Endothelial cell of umbilical vein (primary cell): ENCODE data around the gene CFAP45. TPM values are rescaled to one million over a fixed set of nuclear protein-coding genes. Genes with fewer than 3 reads are reported as not detected.
A peak's percentile ranks its signal among the peaks of the same experiment; 100 is the strongest.

Experiments used
- BruUV-seq: library from RNA; stranded (reverse); fragments of 400-500 nt; replicated peaks from 2 replicates; lab custom pipeline; 2021; lab: Mats Ljungman, UMichigan
- CTCF ChIA-PET: fragments of 300-600, 350-600 bp; sonication (Branson Sonifier 250); formaldehyde crosslinking; loops from one replicate; lab custom pipeline; 2021; ENCODE audit warnings: antibody characterized with exemption, inconsistent platforms; lab: Charles Lee
- POLR2A ChIA-PET: fragments of 300-600, 350-600 bp; sonication (Branson Sonifier 250); formaldehyde crosslinking; loops from one replicate; lab custom pipeline; 2021; ENCODE audit warnings: antibody characterized with exemption, inconsistent platforms; lab: Charles Lee
- DNase-seq: peaks from one replicate; pipeline ENCODE4 v3.0.0-alpha.2; 2011; ENCODE audit warnings: low read depth, low spot score
- FAIRE-seq: peaks from 2 replicates; lab custom pipeline; 2011; peaks lifted over from hg19 to GRCh38; lab: Jason Lieb, UNC
- H2AFZ ChIP-seq: 2 replicates; pipeline ENCODE4 v1.6.0; 2012; ENCODE audit warnings: low read depth, low read length, control low read depth, inconsistent platforms
- H3K27ac ChIP-seq: 2 replicates; pipeline ENCODE4 v1.5.1; 2011; ENCODE audit warnings: low read depth, mild to moderate bottlenecking, control low read depth, low read length, moderate library complexity; ENCODE audit not compliant: insufficient read depth
- H3K27me3 ChIP-seq, 2 experiments: 2 replicates each; pipeline versions ENCODE4 v1.6.0 to v1.6.1; 2011; ENCODE audit warnings: low read length in 2 of 2, mixed read lengths in 1 of 2; ENCODE audit not compliant: control insufficient read depth in 2 of 2, insufficient read depth in 2 of 2
- H3K36me3 ChIP-seq, 2 experiments: 2 replicates in 1 of 2; 3 replicates in 1 of 2; pipeline ENCODE4 v1.5.1; 2011; ENCODE audit warnings: low read length in 2 of 2, mild to moderate bottlenecking in 1 of 2, moderate library complexity in 1 of 2; ENCODE audit not compliant: control insufficient read depth in 2 of 2, insufficient read depth in 2 of 2; ENCODE audit errors: extremely low read depth in 1 of 2
- H3K4me1 ChIP-seq: 3 replicates; pipeline ENCODE4 v1.5.1; 2011; ENCODE audit warnings: mild to moderate bottlenecking, low read length; ENCODE audit not compliant: control insufficient read depth, insufficient read depth; ENCODE audit errors: extremely low read depth
- H3K4me2 ChIP-seq: 2 replicates; pipeline ENCODE4 v1.6.1; 2011; ENCODE audit warnings: low read length, control low read depth, mixed read lengths; ENCODE audit not compliant: insufficient read depth
- H3K4me3 ChIP-seq, 3 experiments: fragments of 200-600 bp in 1 of 3; sonication (generic), shearing (Covaris generic) in 1 of 3; replicated peaks in 1 of 3; 2 replicates each; pipeline ENCODE4 v1.5.1; 2011 to 2016; ENCODE audit warnings: control low read depth in 3 of 3, low read length in 3 of 3, mild to moderate bottlenecking in 2 of 3, inconsistent platforms in 1 of 3, low read depth in 1 of 3, moderate library complexity in 1 of 3; ENCODE audit not compliant: insufficient read depth in 1 of 3
- H3K79me2 ChIP-seq: 2 replicates; pipeline ENCODE4 v1.6.0; 2012; ENCODE audit warnings: low read length, inconsistent platforms; ENCODE audit not compliant: control insufficient read depth, insufficient read depth
- H3K9ac ChIP-seq: replicated peaks from 2 replicates; pipeline ENCODE3; 2011; ENCODE audit warnings: low read length, control low read depth; ENCODE audit not compliant: insufficient read depth; ENCODE audit errors: extremely low read depth
- H3K9me1 ChIP-seq: replicated peaks from 3 replicates; pipeline ENCODE4 v1.6.0; 2011; ENCODE audit warnings: mild to moderate bottlenecking, low read length; ENCODE audit not compliant: control insufficient read depth, insufficient read depth; ENCODE audit errors: extremely low read depth
- H3K9me3 ChIP-seq: replicated peaks from 2 replicates; pipeline ENCODE4 v1.5.1; 2012; ENCODE audit warnings: low read length, inconsistent platforms; ENCODE audit not compliant: control insufficient read depth, insufficient read depth
- H4K20me1 ChIP-seq: replicated peaks from 2 replicates; pipeline ENCODE3; 2011; ENCODE audit warnings: mild to moderate bottlenecking, low read length; ENCODE audit not compliant: control insufficient read depth, insufficient read depth; ENCODE audit errors: extremely low read depth
- EZH2 ChIP-seq: IDR thresholded peaks from 2 replicates; pipeline ENCODE4 v1.6.1; 2012; ENCODE audit warnings: borderline replicate concordance, low read depth, mild to moderate bottlenecking, moderate library complexity, low read length, inconsistent platforms; ENCODE audit not compliant: severe bottlenecking
- JUN ChIP-seq: IDR thresholded peaks from 2 replicates; pipeline ENCODE4 v1.6.1; 2011; ENCODE audit warnings: borderline replicate concordance, low read depth; ENCODE audit not compliant: insufficient read length, insufficient read depth
- POLR2A ChIP-seq: IDR thresholded peaks from 2 replicates; pipeline ENCODE4 v1.6.1; 2012; ENCODE audit warnings: low read depth, mild to moderate bottlenecking, control low read depth, low read length
- dilution Hi-C: fragments of 300-500 bp; cut with MboI; formaldehyde crosslinking; loops from one replicate; pipeline ENCODE4 v1.15.0; 2019; ENCODE audit warnings: low sequenced_read_pairs; ENCODE audit not compliant: extremely low pct_ligation_motif_present
- intact Hi-C: fragments of 100-400 bp; cut with micrococcal nuclease; formaldehyde crosslinking; loops from one replicate; pipeline ENCODE4 v1.10.0; 2022
- polyA plus RNA-seq, 4 experiments: library from polyadenylated mRNA; depleted of rRNA in 3 of 4; stranded (reverse) in 3 of 4; unstranded in 1 of 4; fragments of >200 nt; gene quantifications; 2 replicates each; pipeline versions ENCODE4 v1.2.1 to v1.2.3, GENCODE V29; 2011 to 2012; ENCODE audit warnings: missing spikeins in 1 of 4
- total RNA-seq: library from RNA; stranded (reverse); gene quantifications from 2 replicates; pipeline ENCODE4 v1.2.3, GENCODE V29; 2021

CFAP45 gene
- total and polyA plus RNA-seq, 2 donors (not counting 3 experiments of a cell fraction or from before 2014, with no cell fraction given) = 0.25 to 2.5 TPM

DNA sequence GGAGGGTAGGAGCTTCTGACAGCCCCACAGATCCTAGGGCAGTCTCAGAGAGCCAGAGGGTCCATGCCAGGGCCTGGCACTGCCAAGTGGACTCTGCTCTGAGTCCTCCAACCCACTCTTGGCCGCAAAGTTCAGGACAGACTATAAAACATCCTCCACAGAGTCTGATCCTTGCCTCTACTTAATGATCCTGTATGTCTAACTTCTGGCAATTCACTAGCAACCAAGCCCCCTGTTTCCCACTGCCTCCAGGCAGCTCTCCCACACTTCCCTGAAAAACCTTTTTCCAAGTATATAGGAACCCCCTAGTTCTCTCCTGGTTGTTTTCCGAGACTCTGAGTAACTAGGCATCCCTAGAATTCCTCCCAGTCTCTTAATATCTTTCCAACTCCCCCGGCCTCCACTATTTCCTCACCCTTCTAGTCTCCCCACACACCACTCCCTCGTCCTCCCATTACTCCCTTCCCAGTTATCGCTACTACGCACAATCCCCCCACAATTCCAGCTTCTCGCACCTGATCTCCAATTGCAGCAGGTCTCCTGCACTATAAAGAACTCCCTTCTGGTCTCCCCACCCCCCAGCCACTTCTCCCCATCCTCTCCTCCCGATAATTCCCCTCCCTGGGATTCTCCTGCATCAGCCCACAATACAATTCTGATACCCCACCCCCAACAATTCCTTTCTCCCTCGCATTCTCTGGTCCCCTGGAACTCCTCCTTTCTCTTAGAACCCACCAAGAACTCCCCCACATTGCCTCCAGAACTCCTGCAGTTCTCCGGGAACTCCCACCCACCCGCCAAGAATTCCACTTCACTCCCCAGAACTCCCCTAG is 44.9 kb upstream of the CFAP45 start:
- intact Hi-C loops = loop anchor here (1.0 to 2.0 kb wide), 4 partner anchors 20 to 165 kb away; partner anchors contain the start of genes DUSP23 and TAGLN2
- Histone ChIP-seq H4K20me1 (no peaks in the 10 kb centered on the region), H3K9me1 (no peaks in the 10 kb centered on the region), H3K27ac (no peak overlapping the region), H3K36me3 (no peaks in the 10 kb centered on the region), H3K27me3 (peaks cover 22 to 36% of the 10 kb centered on the region in 2 experiments), H3K4me1 (peaks cover 5% of the 10 kb centered on the region), H3K79me2 (no peaks in the 10 kb centered on the region), H3K4me3 (peak overlapping the region in 1 of 3 experiments; percentile 16), H2AFZ (peak overlapping the region; percentile 58), H3K9ac (no peak overlapping the region), H3K9me3 (no peaks in the 10 kb centered on the region), H3K4me2 (peak overlapping the region; percentile 49)
- BruUV-seq = no TSS peak
- FAIRE-seq = no peak
- ChIA-PET CTCF (interaction anchor here (0.9 to 13.3 kb wide), 14 partner anchors 8 to 813 kb away, joined by 3 to 169 read pairs (median 4); partner anchors contain the start of genes DUSP23 and TAGLN2), POLR2A (no interaction called here)
- no peak for DNase-seq
- dilution Hi-C loops = no loop called here
- no peak for TF ChIP-seq POLR2A
- TF ChIP-seq EZH2 = peak; percentile 10
- TF ChIP-seq JUN = no peak

DNA sequence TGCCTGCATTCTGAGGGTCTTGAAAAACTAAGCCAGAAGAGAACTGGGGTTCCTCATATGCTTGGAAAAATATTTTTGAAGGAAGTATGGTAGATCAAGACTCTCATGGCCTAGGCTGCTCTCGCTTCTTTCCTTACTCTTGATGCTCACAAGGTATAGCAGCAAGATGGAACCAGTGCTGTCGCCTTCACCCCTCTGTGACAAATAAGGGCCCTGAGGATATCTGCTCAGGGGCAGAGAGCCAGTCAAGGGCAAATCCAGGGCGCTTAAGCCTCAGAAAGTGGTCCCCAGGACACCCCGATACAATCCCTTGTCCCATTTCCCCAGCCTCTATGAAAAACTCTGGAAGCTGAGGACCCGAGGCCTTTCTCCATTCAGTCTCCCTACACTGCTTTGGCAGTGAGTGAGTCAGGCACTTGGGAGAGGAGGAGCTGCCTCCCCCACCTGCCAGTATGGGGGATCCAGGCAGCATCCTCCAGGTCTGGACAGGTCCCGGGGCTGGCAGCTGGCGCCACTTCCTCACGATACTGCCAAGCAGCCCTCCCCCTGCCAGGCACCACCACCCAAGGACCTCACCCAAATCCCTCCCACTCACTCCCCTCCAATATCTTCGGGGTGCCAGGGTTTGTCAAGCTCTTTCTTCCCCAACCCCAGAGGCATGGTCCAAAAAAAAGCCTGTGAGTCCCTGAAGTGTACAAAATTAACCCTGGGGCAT is 44.1 kb upstream of the CFAP45 start:
- ChIA-PET POLR2A (no interaction called here), CTCF (interaction anchor here (0.9 to 13.3 kb wide), 3 partner anchors 51 to 145 kb away, joined by 3 to 169 read pairs (median 4); no protein-coding TSS in a partner anchor)
- Histone ChIP-seq H3K27me3 (peaks cover 21 to 34% of the 10 kb centered on the region in 2 experiments), H3K4me3 (no peak overlapping the region), H3K9ac (no peak overlapping the region), H3K9me1 (no peaks in the 10 kb centered on the region), H3K79me2 (no peaks in the 10 kb centered on the region), H2AFZ (no peak overlapping the region), H3K4me1 (peaks cover 5% of the 10 kb centered on the region), H3K27ac (no peak overlapping the region), H3K4me2 (no peak overlapping the region), H3K36me3 (no peaks in the 10 kb centered on the region), H3K9me3 (no peaks in the 10 kb centered on the region), H4K20me1 (no peaks in the 10 kb centered on the region)
- no peak for FAIRE-seq
- no peak for TF ChIP-seq JUN
- DNase-seq = no peak
- dilution Hi-C loops = no loop called here
- intact Hi-C loops = loop anchor here (2.0 kb wide), 1 partner anchor 63 kb away; no protein-coding TSS in a partner anchor
- no TSS peak for BruUV-seq
